Uterus (tissue), 2 donors: ENCODE measurements around the gene SLC29A2.

Experiments used
- POLR2A ChIP-seq, 2 donors: fragments of 450-650 bp; IDR thresholded peaks; one replicate each; pipeline ENCODE4 v1.6.1; 2016; ENCODE audit warnings: antibody characterized with exemption in 2 of 2, mild to moderate bottlenecking in 1 of 2, moderate library complexity in 1 of 2
- TF ChIP-seq, protein P1 (sequence below), 4 experiments: fragments of 200-600 bp in 2 of 4; fragments of 450-650 bp in 2 of 4; sonication (generic) in 2 of 4; IDR thresholded peaks; one replicate each; pipeline ENCODE4 v1.5.1; 2016 to 2019; ENCODE audit warnings: antibody characterized with exemption in 4 of 4, mild to moderate bottlenecking in 2 of 4, moderate library complexity in 1 of 4

GRCh38 chr11:66366844-66367477 lies 4.6 kb downstream of the SLC29A2 start:
- TF ChIP-seq, protein P1, sequence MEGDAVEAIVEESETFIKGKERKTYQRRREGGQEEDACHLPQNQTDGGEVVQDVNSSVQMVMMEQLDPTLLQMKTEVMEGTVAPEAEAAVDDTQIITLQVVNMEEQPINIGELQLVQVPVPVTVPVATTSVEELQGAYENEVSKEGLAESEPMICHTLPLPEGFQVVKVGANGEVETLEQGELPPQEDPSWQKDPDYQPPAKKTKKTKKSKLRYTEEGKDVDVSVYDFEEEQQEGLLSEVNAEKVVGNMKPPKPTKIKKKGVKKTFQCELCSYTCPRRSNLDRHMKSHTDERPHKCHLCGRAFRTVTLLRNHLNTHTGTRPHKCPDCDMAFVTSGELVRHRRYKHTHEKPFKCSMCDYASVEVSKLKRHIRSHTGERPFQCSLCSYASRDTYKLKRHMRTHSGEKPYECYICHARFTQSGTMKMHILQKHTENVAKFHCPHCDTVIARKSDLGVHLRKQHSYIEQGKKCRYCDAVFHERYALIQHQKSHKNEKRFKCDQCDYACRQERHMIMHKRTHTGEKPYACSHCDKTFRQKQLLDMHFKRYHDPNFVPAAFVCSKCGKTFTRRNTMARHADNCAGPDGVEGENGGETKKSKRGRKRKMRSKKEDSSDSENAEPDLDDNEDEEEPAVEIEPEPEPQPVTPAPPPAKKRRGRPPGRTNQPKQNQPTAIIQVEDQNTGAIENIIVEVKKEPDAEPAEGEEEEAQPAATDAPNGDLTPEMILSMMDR (IDR thresholded peaks at IDR 0.05): no peak
- TF ChIP-seq POLR2A (IDR thresholded peaks at IDR 0.05): no peak
